GM23248 (cell line): Measurements from ENCODE around the gene C2CD2L. TPM values are rescaled to one million over a fixed set of nuclear protein-coding genes. Genes with fewer than 3 reads are reported as not detected.

Source experiments
- DNase-seq: peaks from one replicate; pipeline ENCODE4 v3.0.0-alpha.2; 2015
- H2AFZ ChIP-seq: fragments of 200-600 bp; sonication (generic); 2 replicates; pipeline ENCODE4 v1.6.1; 2016; ENCODE audit warnings: antibody characterized with exemption
- H3F3A ChIP-seq: fragments of 200-600 bp; sonication (generic); 2 replicates; pipeline ENCODE4 v1.6.1; 2016; ENCODE audit warnings: mild to moderate bottlenecking, antibody characterized with exemption, mixed run types; ENCODE audit not compliant: insufficient read depth
- H3K27ac ChIP-seq: fragments of 200-600 bp; sonication (generic); 2 replicates; pipeline ENCODE4 v1.5.1; 2016; ENCODE audit warnings: mild to moderate bottlenecking
- H3K27me3 ChIP-seq: fragments of 200-600 bp; sonication (generic); replicated peaks from 2 replicates; pipeline ENCODE4 v1.6.1; 2016; ENCODE audit warnings: mild to moderate bottlenecking; ENCODE audit not compliant: insufficient read depth
- H3K36me3 ChIP-seq: fragments of 200-600 bp; sonication (generic); 2 replicates; pipeline ENCODE4 v1.6.1; 2016; ENCODE audit warnings: low read depth, mild to moderate bottlenecking
- H3K4me1 ChIP-seq: fragments of 200-600 bp; sonication (generic); 2 replicates; pipeline ENCODE4 v1.6.1; 2016; ENCODE audit warnings: mild to moderate bottlenecking; ENCODE audit not compliant: insufficient read depth
- H3K4me2 ChIP-seq: fragments of 200-600 bp; sonication (generic); one replicate; pipeline ENCODE4 v1.6.1; 2016; ENCODE audit warnings: mild to moderate bottlenecking; ENCODE audit not compliant: unreplicated experiment
- H3K4me3 ChIP-seq: fragments of 200-600 bp; sonication (generic); 2 replicates; pipeline ENCODE4 v1.5.1; 2016; ENCODE audit warnings: mild to moderate bottlenecking
- H3K79me2 ChIP-seq: fragments of 200-600 bp; sonication (generic); 2 replicates; pipeline ENCODE4 v1.6.1; 2016; ENCODE audit warnings: mild to moderate bottlenecking; ENCODE audit not compliant: insufficient read depth
- H3K9ac ChIP-seq: fragments of 200-600 bp; sonication (generic); 2 replicates; pipeline ENCODE4 v1.6.1; 2016; ENCODE audit warnings: mild to moderate bottlenecking
- H3K9me2 ChIP-seq: fragments of 200-600 bp; sonication (generic); 2 replicates; pipeline ENCODE4 v1.6.1; 2016; ENCODE audit warnings: mixed run types, mild to moderate bottlenecking, moderate library complexity; ENCODE audit not compliant: insufficient read depth
- H3K9me3 ChIP-seq: fragments of 200-600 bp; sonication (generic); one replicate; pipeline ENCODE4 v1.6.1; 2017; ENCODE audit warnings: low read depth
- H4K20me1 ChIP-seq: fragments of 200-600 bp; sonication (generic); 2 replicates; pipeline ENCODE4 v1.6.0; 2016; ENCODE audit not compliant: insufficient read depth
- EZH2 ChIP-seq: fragments of 200-600 bp; sonication (generic); IDR thresholded peaks from 2 replicates; pipeline ENCODE4 v1.6.1; 2018; ENCODE audit warnings: antibody characterized with exemption, mild to moderate bottlenecking; ENCODE audit not compliant: insufficient read depth, poor library complexity, severe bottlenecking
- EZH2phosphoT487 ChIP-seq: fragments of 200-600 bp; sonication (generic); IDR thresholded peaks from 2 replicates; pipeline ENCODE4 v1.6.1; 2018; ENCODE audit warnings: antibody characterized with exemption, moderate library complexity, mild to moderate bottlenecking, low read depth; ENCODE audit not compliant: insufficient read depth
- WGBS, 2 experiments: methylation state at CpG; one replicate each; pipeline ENCODE4 v1.1.6; 2015 to 2017; ENCODE audit warnings: low lambda C conversion rate in 2 of 2, low coverage in 1 of 2; ENCODE audit errors: missing lambda C conversion rate in 2 of 2; 5-methylcytosine and 5-hydroxymethylcytosine counted together
- in situ Hi-C: fragments of 300-500 bp; cut with MboI; formaldehyde crosslinking; loops from 2 replicates; pipeline ENCODE4 v1.15.0; 2020
- polyA plus RNA-seq: library from polyadenylated mRNA; unstranded; fragments of >200 nt; fragmentation: Nextera tagmentation; extraction: Ambion mirVana; gene quantifications from 2 replicates; pipeline ENCODE4 v1.2.1, GENCODE V29; 2016
- total RNA-seq: library from RNA; depleted of rRNA; stranded (reverse); fragments of >200 nt; shearing (Covaris generic); gene quantifications from 2 replicates; pipeline ENCODE4 v1.2.3, GENCODE V29; 2014

Gene C2CD2L
- total and polyA plus RNA-seq, 2 experiments from 2014 or later = 2.6 to 4.1 TPM

- in situ Hi-C loops = no loop called here
- Histone ChIP-seq H3K9me2 (no peaks in the 10 kb centered on the region), H3F3A (peaks cover 11% of the 10 kb centered on the region), H3K9ac (peak within 1 kb of the TSS; percentile 84), H2AFZ (peak within 1 kb of the TSS; percentile 91), H4K20me1 (no peaks in the 10 kb centered on the region), H3K4me1 (peaks cover 7% of the 10 kb centered on the region), H3K36me3 (0 out of 2 replicates have a peak, but pooled peaks cover 6% of the 10 kb centered on the region), H3K4me3 (peak within 1 kb of the TSS; percentile 96), H3K27me3 (no peaks in the 10 kb centered on the region), H3K9me3 (no peaks in the 10 kb centered on the region), H3K4me2 (peak within 1 kb of the TSS; percentile 99), H3K79me2 (peaks cover 41% of the 10 kb centered on the region), H3K27ac (peak within 1 kb of the TSS; percentile 57)
- DNase-seq = peak; percentile 100
- TF ChIP-seq EZH2phosphoT487 (no peak), EZH2 (no peak)
- WGBS, 2 experiments = 1 to 2% methylated on average over 43 to 54 of the region's 54 CpGs
Observed at GRCh38 chr11:119121008-119121810, 14.1 kb downstream of the C2CD2L start, which contains the start of gene HINFP. Gene HINFP (plus strand): TSS chr11:119121580. CDS start chr11:119126945, 5,365 bp downstream.

DNA sequence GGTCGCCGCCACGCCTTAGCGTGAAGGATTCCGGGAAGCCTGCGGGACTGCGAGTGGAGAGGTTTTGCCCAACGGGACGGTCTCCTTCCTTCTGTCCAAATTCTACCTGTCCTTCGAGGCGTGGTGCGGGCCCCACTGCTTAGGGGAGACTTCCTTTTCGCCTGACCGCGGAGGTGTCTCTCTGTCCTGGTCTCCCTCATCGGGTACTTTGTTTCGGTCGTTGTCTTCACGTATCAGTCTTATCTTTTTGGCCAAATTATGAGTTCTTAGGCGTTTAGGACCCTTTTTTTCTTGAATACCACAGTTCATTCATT, 14.6 kb downstream of the C2CD2L start:
- peak overlapping the region; percentile 99 for H3K4me2 ChIP-seq
- H3K79me2 ChIP-seq = peaks cover 41% of the 10 kb centered on the region
- peak overlapping the region; percentile 84 for H2AFZ ChIP-seq
- peak overlapping the region; percentile 96 for H3K4me3 ChIP-seq
- H3K9me3 ChIP-seq = no peaks in the 10 kb centered on the region
- no peaks in the 10 kb centered on the region for H3K9me2 ChIP-seq
- WGBS, 2 experiments = 0 to 1% methylated on average over 14 to 20 of the region's 20 CpGs
- peak overlapping the region; percentile 57 for H3K27ac ChIP-seq
- H4K20me1 ChIP-seq = no peaks in the 10 kb centered on the region
- DNase-seq = peak; percentile 9
- peaks cover 7% of the 10 kb centered on the region for H3K4me1 ChIP-seq
- peak overlapping the region; percentile 84 for H3K9ac ChIP-seq
- peaks cover 11% of the 10 kb centered on the region for H3F3A ChIP-seq
- no peaks in the 10 kb centered on the region for H3K27me3 ChIP-seq
- in situ Hi-C loops = no loop called here
- no peak for TF ChIP-seq EZH2phosphoT487
- TF ChIP-seq EZH2 = no peak
- 0 out of 2 replicates have a peak, but pooled peaks cover 6% of the 10 kb centered on the region for H3K36me3 ChIP-seq

- no peaks in the 10 kb centered on the region for H3K9me2 ChIP-seq
- no peak overlapping the region for H3K4me2 ChIP-seq
- H4K20me1 ChIP-seq = no peaks in the 10 kb centered on the region
- H3K9ac ChIP-seq = no peak overlapping the region
- H3K27me3 ChIP-seq = no peaks in the 10 kb centered on the region
- WGBS, 2 experiments = 94 to 97% methylated on average over 6 of the region's 6 CpGs
- no peaks in the 10 kb centered on the region for H3K9me3 ChIP-seq
- H3K4me3 ChIP-seq = no peak overlapping the region
- no peak for DNase-seq
- H3K27ac ChIP-seq = no peak overlapping the region
- H3K4me1 ChIP-seq = peaks cover 7% of the 10 kb centered on the region
- in situ Hi-C loops = no loop called here
- no peaks in the 10 kb centered on the region; the same call in 1 of the 2 replicates for H3F3A ChIP-seq
- no peak for TF ChIP-seq EZH2
- TF ChIP-seq EZH2phosphoT487 = no peak
- peaks cover 41% of the 10 kb centered on the region for H3K79me2 ChIP-seq
- H2AFZ ChIP-seq = no peak overlapping the region
- peaks cover 13% of the 10 kb centered on the region; the same call in 1 of the 2 replicates for H3K36me3 ChIP-seq
Observed at GRCh38 chr11:119125821-119126220, 18.7 kb downstream of the C2CD2L start.

GRCh38 chr11:119126675-119127268, 19.6 kb downstream of the C2CD2L start:
- Histone ChIP-seq H3F3A (no peaks in the 10 kb centered on the region; the same call in 1 of the 2 replicates), H3K36me3 (peaks cover 13% of the 10 kb centered on the region; the same call in 1 of the 2 replicates), H3K9me2 (no peaks in the 10 kb centered on the region), H4K20me1 (no peaks in the 10 kb centered on the region), H3K27ac (no peak overlapping the region), H3K9ac (no peak overlapping the region), H3K4me3 (no peak overlapping the region), H3K79me2 (peaks cover 37% of the 10 kb centered on the region), H3K27me3 (no peaks in the 10 kb centered on the region), H3K9me3 (no peaks in the 10 kb centered on the region), H2AFZ (no peak overlapping the region), H3K4me1 (peaks cover 7% of the 10 kb centered on the region), H3K4me2 (no peak overlapping the region)
- TF ChIP-seq EZH2 = no peak
- TF ChIP-seq EZH2phosphoT487 = no peak
- WGBS, 2 experiments = 60 to 62% methylated on average over 5 of the region's 5 CpGs
- in situ Hi-C loops = no loop called here
- DNase-seq = no peak
